Adrenal gland (tissue), 12 donors: ENCODE data around the gene NAA10. TPM values are rescaled to one million over a fixed set of nuclear protein-coding genes. Genes with fewer than 3 reads are reported as not detected.

Experiments
- DNase-seq, 7 donors: peaks; one replicate each; pipeline ENCODE4 v3.0.0-alpha.2; 2019 to 2020
- H3K27ac ChIP-seq, 5 donors: fragments of 200-600 bp; sonication (generic) in 4 of 5; 1 replicate in 3 of 5; 2 replicates in 2 of 5; pipeline versions ENCODE4 v1.5.1 to v1.8.0; 2016 to 2020; ENCODE audit warnings: mild to moderate bottlenecking in 1 of 5
- H3K27me3 ChIP-seq: fragments of 200-600 bp; 2 replicates; pipeline ENCODE4 v1.8.0; 2021
- H3K36me3 ChIP-seq, 2 donors: fragments of 200-600 bp; replicated peaks in 1 of 2; 1 replicate in 1 of 2; 2 replicates in 1 of 2; pipeline versions ENCODE4 v1.5.1 to v1.8.0; 2018 to 2022
- H3K4me1 ChIP-seq, 2 donors: fragments of 200-600 bp; replicated peaks in 1 of 2; 1 replicate in 1 of 2; 2 replicates in 1 of 2; pipeline versions ENCODE4 v1.5.1 to v1.8.0; 2018 to 2021
- H3K4me3 ChIP-seq, 4 donors: fragments of 200-600 bp; sonication (generic) in 3 of 4; one replicate each; pipeline ENCODE4 v1.5.1; 2016 to 2018
- H3K9me3 ChIP-seq, 3 donors: fragments of 200-600 bp; sonication (generic) in 1 of 3; replicated peaks in 1 of 3; 1 replicate in 2 of 3; 2 replicates in 1 of 3; pipeline versions ENCODE4 v1.5.1 to v1.8.0; 2016 to 2021
- CTCF ChIP-seq, 6 experiments: fragments of 450-650 bp in 4 of 6; fragments of 200-600 bp in 2 of 6; sonication (generic) in 1 of 6; IDR thresholded peaks; 1 replicate in 5 of 6; 2 replicates in 1 of 6; pipeline versions ENCODE4 v1.5.1 to v1.8.0; 2016 to 2021; ENCODE audit warnings: antibody characterized with exemption in 6 of 6, mild to moderate bottlenecking in 2 of 6, moderate library complexity in 1 of 6
- POLR2A ChIP-seq, 2 donors: fragments of 450-650 bp; IDR thresholded peaks; one replicate each; pipeline ENCODE4 v1.6.1; 2017; ENCODE audit warnings: antibody characterized with exemption in 2 of 2, mild to moderate bottlenecking in 2 of 2, moderate library complexity in 1 of 2
- WGBS, 4 donors: extraction: QIAGEN DNeasy Blood & Tissue Kit in 2 of 4; methylation state at CpG; one replicate each; pipeline versions ENCODE4 v1.1.5 to v1.1.7; 2013 to 2017; 5-methylcytosine and 5-hydroxymethylcytosine counted together
- intact Hi-C, 2 donors: fragments of 100-400 bp; cut with DNase I; formaldehyde crosslinking; loops; one replicate each; pipeline versions ENCODE4 v1.14.1 to v1.15.0; 2022 to 2023
- polyA plus RNA-seq, 3 donors: library from polyadenylated mRNA; stranded (reverse); fragments of 200-250 nt in 2 of 3; fragments of 350-450 nt in 1 of 3; fragmentation: Illumina TruSeq in 1 of 3; extraction: RNeasy Lipid Tissue Mini Kit (QIAGEN cat#74804) in 1 of 3; gene quantifications; one replicate each; pipeline ENCODE4 v1.2.3, GENCODE V29; 2013 to 2014
- total RNA-seq, 9 donors: library from RNA; depleted of rRNA in 4 of 9; stranded (reverse); fragments of >200 nt in 4 of 9; fragments of 120-200 nt in 1 of 9; fragmentation: NEBNext Ultra II Directional in 1 of 9; extraction: Animal tissue kit (Norgen Biotek cat#: 25700) in 1 of 9; gene quantifications; one replicate each; pipeline versions ENCODE4 v1.1.0 to v1.2.4, GENCODE V29; 2013 to 2023
- donor health status: healthy with polysubstance abuse.
- donor health status: Bipolar disorder and iron deficiency.
- donor health status: DM: yes; HTN: yes; CAD: no.
- donor health status: DM: no; HTN: no; CAD: no.
- donor health status: DM: no; HTN: no; CAD: no.
- donor health status: DM: yes; HTN: yes; CAD: no.

The NAA10 gene
- total and polyA plus RNA-seq, 12 donors, result 60.0 to 287 (median 97.8) TPM

GRCh38 chrX:153885208-153885787, 49.5 kb downstream of the NAA10 start:
- WGBS, 4 donors, result 9 to 18% (median 17%) methylated on average over 4 to 29 of the region's 32 CpGs; no CpG with 5 or more reads in 1 of the 4 donors
- no peak for DNase-seq
- H3K27ac ChIP-seq, result peak overlapping the region in 1 of 5 donors; percentile 18
- H3K36me3 ChIP-seq, result no peaks in the 10 kb centered on the region
- TF ChIP-seq CTCF (IDR thresholded peaks at IDR 0.05), result no peak
- no peak for TF ChIP-seq POLR2A (IDR thresholded peaks at IDR 0.05)
- peaks cover 77% of the 10 kb centered on the region for H3K27me3 ChIP-seq
- H3K4me1 ChIP-seq, result no peaks in the 10 kb centered on the region
- H3K9me3 ChIP-seq, result no peaks in the 10 kb centered on the region
- no peak overlapping the region for H3K4me3 ChIP-seq
- intact Hi-C loops, result no loop called here

DNA sequence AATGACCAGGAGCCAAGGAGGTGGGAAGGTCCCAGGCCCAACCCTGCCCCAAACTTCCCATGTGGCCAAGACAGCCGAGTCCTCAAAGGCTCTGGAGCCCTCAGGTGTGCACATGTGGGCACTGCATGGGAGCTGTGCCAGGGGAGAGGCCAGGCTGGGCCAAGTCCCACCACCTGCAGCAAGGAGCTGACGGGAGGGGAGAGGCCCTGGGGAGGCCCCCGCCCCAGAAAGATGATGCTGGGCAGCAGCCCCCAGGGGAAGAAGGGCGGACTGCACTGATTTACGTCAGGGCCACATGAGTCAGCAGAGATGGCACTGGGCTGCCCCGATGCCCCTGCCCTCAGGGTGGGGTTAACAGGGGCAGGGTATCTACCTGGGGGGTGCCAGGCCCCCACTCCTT, 50.2 kb downstream of the NAA10 start:
- peak overlapping the region in 1 of 5 donors; percentile 18 for H3K27ac ChIP-seq

DNA sequence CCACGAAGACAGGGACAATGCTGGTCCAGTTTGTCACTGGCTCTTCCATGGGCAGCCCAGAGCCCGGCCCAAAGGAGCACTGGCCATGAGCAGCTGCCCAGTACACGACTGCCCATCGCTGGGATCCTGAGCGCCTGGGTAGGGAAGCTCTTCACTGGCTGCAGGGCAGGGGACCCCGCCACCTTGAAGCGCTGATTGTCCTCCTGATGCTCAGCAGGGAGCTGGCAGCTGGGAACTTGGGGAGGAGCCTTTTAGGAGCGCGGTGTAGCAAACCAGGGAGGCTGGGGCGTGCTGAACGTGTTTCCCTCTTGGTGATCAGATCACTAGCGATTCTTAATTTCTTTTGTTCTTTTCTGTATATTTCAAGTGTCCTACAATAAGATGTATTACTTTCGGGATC, 50.7 kb downstream of the NAA10 start:
- Histone ChIP-seq H3K4me3 (no peak overlapping the region), H3K9me3 (no peaks in the 10 kb centered on the region), H3K27me3 (peaks cover 81% of the 10 kb centered on the region), H3K27ac (no peak overlapping the region), H3K4me1 (no peaks in the 10 kb centered on the region), H3K36me3 (no peaks in the 10 kb centered on the region)
- no peak for DNase-seq
- 30 to 73% (median 58%) methylated on average over 2 to 13 of the region's 13 CpGs for WGBS, 4 donors
- TF ChIP-seq POLR2A (IDR thresholded peaks at IDR 0.05) (no peak), CTCF (IDR thresholded peaks at IDR 0.05) (no peak)
- intact Hi-C loops, result no loop called here

More for the DNA sequence above, 50.2 kb downstream of the NAA10 start:
- Histone ChIP-seq H3K4me3 (no peak overlapping the region), H3K9me3 (no peaks in the 10 kb centered on the region), H3K27me3 (peaks cover 78% of the 10 kb centered on the region), H3K4me1 (no peaks in the 10 kb centered on the region), H3K36me3 (no peaks in the 10 kb centered on the region)
- WGBS, 4 donors, result 25 to 49% (median 41%) methylated on average over 1 to 6 of the region's 6 CpGs
- no peak for TF ChIP-seq POLR2A (IDR thresholded peaks at IDR 0.05)
- no peak for TF ChIP-seq CTCF (IDR thresholded peaks at IDR 0.05)
- intact Hi-C loops, result no loop called here
- no peak for DNase-seq

GRCh38 chrX:153883163-153883843, 51.5 kb downstream of the NAA10 start:
- intact Hi-C loops, result no loop called here
- Histone ChIP-seq H3K4me1 (no peaks in the 10 kb centered on the region), H3K36me3 (no peaks in the 10 kb centered on the region), H3K27me3 (peaks cover 83% of the 10 kb centered on the region), H3K27ac (no peak overlapping the region), H3K9me3 (no peaks in the 10 kb centered on the region), H3K4me3 (no peak overlapping the region)
- TF ChIP-seq CTCF (IDR thresholded peaks at IDR 0.05), result no peak
- TF ChIP-seq POLR2A (IDR thresholded peaks at IDR 0.05), result no peak
- no peak for DNase-seq
- WGBS, 4 donors, result 48 to 62% (median 53%) methylated on average over 6 to 13 of the region's 13 CpGs
